K562 (cell line): ENCODE data around the gene FUT2. TPM values are rescaled to one million over a fixed set of nuclear protein-coding genes. Genes with fewer than 3 reads are reported as not detected.

ENCODE experiments used
- CHD4 ChIP-seq: fragments of 200-600 bp; sonication (generic); IDR thresholded peaks from 3 replicates; pipeline ENCODE4 v1.6.1; 2012; ENCODE audit warnings: low read depth, mild to moderate bottlenecking, mixed read lengths, low read length, inconsistent platforms; ENCODE audit not compliant: insufficient read depth, insufficient replicate concordance, poor library complexity, severe bottlenecking
- EWSR1 ChIP-seq: fragments of 450-650 bp; IDR thresholded peaks from 2 replicates; pipeline ENCODE4 v1.6.1; 2018; ENCODE audit warnings: borderline replicate concordance, mild to moderate bottlenecking, low read depth, moderate library complexity; ENCODE audit not compliant: partially characterized antibody
- GABPA ChIP-seq: fragments of 200-800 bp; sonication (Bioruptor generic); conservative IDR thresholded peaks from 2 replicates; pipeline ENCODE4 v1.6.1; 2016; ENCODE audit warnings: low read depth, missing genetic modification characterization, missing compliant biosample characterization
- HDAC1 ChIP-seq, 2 experiments: fragments of 450-650 bp; IDR thresholded peaks; 2 replicates each; pipeline ENCODE4 v1.6.1; 2016 to 2017; ENCODE audit warnings: inconsistent platforms in 1 of 2, mild to moderate bottlenecking in 1 of 2, moderate library complexity in 1 of 2
- ID3 ChIP-seq, 2 experiments: fragments of 250-450 bp in 1 of 2; fragments of 450-650 bp in 1 of 2; sonication (Bioruptor Pico) in 1 of 2; IDR thresholded peaks; 2 replicates each; pipeline versions ENCODE4 v1.6.1 to v1.8.0; 2016 to 2021; ENCODE audit warnings: mild to moderate bottlenecking in 2 of 2, moderate library complexity in 2 of 2, missing compliant biosample characterization in 1 of 2, missing genetic modification characterization in 1 of 2
- STAG1 ChIP-seq: sonication (generic); formaldehyde crosslinking; IDR thresholded peaks from 2 replicates; pipeline ENCODE4 v1.5.0; 2020; ENCODE audit warnings: missing genetic modification reagents, borderline replicate concordance
- ZNF263 ChIP-seq: sonication (generic); formaldehyde crosslinking; IDR thresholded peaks from 2 replicates; pipeline ENCODE4 v1.8.0; 2022; ENCODE audit warnings: mild to moderate bottlenecking, missing genetic modification reagents, borderline replicate concordance
- ZNF398 ChIP-seq: fragments of 250-450 bp; sonication (Bioruptor Pico); IDR thresholded peaks from 2 replicates; pipeline ENCODE4 v1.8.0; 2021; ENCODE audit warnings: moderate library complexity, mild to moderate bottlenecking, inconsistent platforms
- ZNF592 ChIP-seq: fragments of 450-650 bp; IDR thresholded peaks from 2 replicates; pipeline ENCODE4 v1.6.1; 2017; ENCODE audit warnings: antibody characterized with exemption, mild to moderate bottlenecking
- polyA plus RNA-seq, 8 experiments: library from polyadenylated mRNA; depleted of rRNA in 4 of 8; stranded (reverse) in 5 of 8; unstranded in 3 of 8; fragments of >200 nt; fragmentation: Nextera tagmentation in 2 of 8; fragmentation: Illumina TruSeq in 1 of 8; extraction: Ambion mirVana in 2 of 8; extraction: Trizol in 1 of 8; gene quantifications; 2 replicates each; pipeline versions ENCODE4 v1.2.1 to v1.2.3, GENCODE V29; 2011 to 2014; ENCODE audit warnings: inconsistent platforms in 1 of 8, missing spikeins in 1 of 8
- total RNA-seq, 7 experiments: library from RNA; depleted of rRNA in 6 of 7; stranded (reverse); fragments of >200 nt in 6 of 7; fragmentation: Illumina TruSeq in 2 of 7; extraction: Trizol in 2 of 7; gene quantifications; 2 replicates each; pipeline versions ENCODE4 v1.2.1 to v1.2.3, GENCODE V29; 2011 to 2021; ENCODE audit warnings: low replicate concordance in 1 of 7
- TF ChIP-seq, protein P1 (sequence below): fragments of 450-650 bp; IDR thresholded peaks from 2 replicates; pipeline ENCODE4 v1.6.1; 2016; ENCODE audit warnings: antibody characterized with exemption
- TF ChIP-seq, protein P2 (sequence below): fragments of 450-650 bp; IDR thresholded peaks from 2 replicates; pipeline ENCODE4 v1.6.1; 2018; ENCODE audit warnings: mild to moderate bottlenecking, low read depth; ENCODE audit not compliant: partially characterized antibody
- TF ChIP-seq, protein P3 (sequence below): fragments of 250-450 bp; sonication (Bioruptor Pico); IDR thresholded peaks from 2 replicates; pipeline ENCODE4 v1.5.1; 2021; ENCODE audit warnings: mild to moderate bottlenecking

Gene FUT2
- total and polyA plus RNA-seq, 9 of the 15 experiments (the other 6 are each of a cell fraction or from before 2014, with no cell fraction given) = 0.03 to 0.04 TPM; not detected in 7

DNA sequence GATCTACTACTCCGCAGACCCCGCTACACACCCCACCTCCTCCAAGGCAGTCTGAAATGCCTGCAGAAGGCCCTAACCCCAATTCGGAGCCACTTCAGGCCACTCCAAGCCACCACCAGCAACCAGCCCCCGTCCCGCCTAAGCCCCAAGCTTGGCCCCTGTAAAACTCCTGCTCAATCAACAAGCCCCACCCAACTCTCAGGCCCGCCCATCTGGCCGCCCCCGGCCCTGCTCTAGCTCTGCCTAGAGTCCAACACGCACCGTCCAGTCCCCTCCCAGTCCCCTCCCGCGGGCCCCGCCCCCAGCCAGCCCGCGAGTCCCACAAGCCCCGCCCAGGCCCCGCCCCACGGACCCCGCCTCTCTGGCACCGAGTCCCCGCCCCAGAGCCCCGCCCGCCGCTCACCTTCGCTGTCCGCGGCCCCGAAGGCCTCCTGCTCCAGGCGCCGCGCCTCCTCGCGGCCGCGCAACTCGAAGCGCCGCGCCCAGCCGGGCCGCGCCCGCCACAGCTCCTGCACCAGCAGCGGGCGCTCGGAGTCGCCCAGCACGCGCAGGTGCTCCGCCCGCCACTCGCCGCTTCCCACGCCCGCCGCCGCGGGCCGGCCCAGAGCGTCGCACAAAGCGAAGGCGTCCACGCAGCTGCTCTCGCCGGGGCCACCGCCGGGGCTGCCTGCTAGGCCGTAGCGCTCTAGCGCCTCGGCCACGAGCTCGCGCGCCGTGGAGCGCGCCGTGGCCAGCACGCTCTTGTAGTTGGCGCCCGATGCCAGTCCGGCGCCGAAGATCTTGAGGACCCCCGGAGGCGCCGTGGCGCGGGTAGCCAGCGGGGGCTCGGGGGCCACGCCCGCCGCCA, 43.0 kb downstream of the FUT2 start (continued):
- TF ChIP-seq HDAC1 (IDR thresholded peaks at IDR 0.05) (0 out of 4 replicates have a peak, but pooled peaks of 1 of the 2 experiments have one; percentile 31), EWSR1 (no peak), GABPA (tag) (no peak), ID3 (CRISPR knock-in tag; IDR thresholded peaks at IDR 0.05) (no peak), ID3 (tag; IDR thresholded peaks at IDR 0.05) (peak; percentile 87), ZNF263 (peak; percentile 77; the same call in 1 of the 2 replicates), ZNF398 (CRISPR knock-in tag) (no peak), CHD4 (no peak), ZNF592 (peak; percentile 90), STAG1 (CRISPR knock-in tag) (peak; percentile 26)
- TF ChIP-seq, protein P1, sequence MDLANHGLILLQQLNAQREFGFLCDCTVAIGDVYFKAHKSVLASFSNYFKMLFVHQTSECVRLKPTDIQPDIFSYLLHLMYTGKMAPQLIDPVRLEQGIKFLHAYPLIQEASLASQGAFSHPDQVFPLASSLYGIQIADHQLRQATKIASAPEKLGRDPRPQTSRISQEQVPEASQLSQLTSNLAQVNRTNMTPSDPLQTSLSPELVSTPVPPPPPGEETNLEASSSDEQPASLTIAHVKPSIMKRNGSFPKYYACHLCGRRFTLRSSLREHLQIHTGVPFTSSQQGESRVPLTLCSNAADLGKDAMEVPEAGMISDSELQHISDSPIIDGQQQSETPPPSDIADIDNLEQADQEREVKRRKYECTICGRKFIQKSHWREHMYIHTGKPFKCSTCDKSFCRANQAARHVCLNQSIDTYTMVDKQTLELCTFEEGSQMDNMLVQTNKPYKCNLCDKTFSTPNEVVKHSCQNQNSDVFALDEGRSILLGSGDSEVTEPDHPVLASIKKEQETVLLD = no peak
- TF ChIP-seq, protein P2, sequence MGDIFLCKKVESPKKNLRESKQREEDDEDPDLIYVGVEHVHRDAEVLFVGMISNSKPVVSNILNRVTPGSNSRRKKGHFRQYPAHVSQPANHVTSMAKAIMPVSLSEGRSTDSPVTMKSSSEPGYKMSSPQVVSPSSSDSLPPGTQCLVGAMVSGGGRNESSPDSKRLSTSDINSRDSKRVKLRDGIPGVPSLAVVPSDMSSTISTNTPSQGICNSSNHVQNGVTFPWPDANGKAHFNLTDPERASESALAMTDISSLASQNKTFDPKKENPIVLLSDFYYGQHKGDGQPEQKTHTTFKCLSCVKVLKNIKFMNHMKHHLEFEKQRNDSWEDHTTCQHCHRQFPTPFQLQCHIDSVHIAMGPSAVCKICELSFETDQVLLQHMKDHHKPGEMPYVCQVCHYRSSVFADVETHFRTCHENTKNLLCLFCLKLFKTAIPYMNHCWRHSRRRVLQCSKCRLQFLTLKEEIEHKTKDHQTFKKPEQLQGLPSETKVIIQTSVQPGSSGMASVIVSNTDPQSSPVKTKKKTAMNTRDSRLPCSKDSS = no peak
- TF ChIP-seq, protein P3, sequence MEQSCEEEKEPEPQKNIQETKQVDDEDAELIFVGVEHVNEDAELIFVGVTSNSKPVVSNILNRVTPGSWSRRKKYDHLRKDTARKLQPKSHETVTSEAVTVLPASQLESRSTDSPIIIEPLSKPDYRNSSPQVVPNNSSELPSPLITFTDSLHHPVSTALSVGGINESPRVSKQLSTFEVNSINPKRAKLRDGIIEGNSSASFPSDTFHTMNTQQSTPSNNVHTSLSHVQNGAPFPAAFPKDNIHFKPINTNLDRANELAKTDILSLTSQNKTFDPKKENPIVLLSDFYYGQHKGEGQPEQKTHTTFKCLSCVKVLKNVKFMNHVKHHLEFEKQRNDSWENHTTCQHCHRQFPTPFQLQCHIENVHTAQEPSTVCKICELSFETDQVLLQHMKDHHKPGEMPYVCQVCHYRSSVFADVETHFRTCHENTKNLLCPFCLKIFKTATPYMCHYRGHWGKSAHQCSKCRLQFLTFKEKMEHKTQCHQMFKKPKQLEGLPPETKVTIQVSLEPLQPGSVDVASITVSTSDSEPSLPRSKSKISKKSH (CRISPR knock-in tag) = no peak
